ENCODE measurements around the gene TMEM151A.

The TMEM151A gene

DNA sequence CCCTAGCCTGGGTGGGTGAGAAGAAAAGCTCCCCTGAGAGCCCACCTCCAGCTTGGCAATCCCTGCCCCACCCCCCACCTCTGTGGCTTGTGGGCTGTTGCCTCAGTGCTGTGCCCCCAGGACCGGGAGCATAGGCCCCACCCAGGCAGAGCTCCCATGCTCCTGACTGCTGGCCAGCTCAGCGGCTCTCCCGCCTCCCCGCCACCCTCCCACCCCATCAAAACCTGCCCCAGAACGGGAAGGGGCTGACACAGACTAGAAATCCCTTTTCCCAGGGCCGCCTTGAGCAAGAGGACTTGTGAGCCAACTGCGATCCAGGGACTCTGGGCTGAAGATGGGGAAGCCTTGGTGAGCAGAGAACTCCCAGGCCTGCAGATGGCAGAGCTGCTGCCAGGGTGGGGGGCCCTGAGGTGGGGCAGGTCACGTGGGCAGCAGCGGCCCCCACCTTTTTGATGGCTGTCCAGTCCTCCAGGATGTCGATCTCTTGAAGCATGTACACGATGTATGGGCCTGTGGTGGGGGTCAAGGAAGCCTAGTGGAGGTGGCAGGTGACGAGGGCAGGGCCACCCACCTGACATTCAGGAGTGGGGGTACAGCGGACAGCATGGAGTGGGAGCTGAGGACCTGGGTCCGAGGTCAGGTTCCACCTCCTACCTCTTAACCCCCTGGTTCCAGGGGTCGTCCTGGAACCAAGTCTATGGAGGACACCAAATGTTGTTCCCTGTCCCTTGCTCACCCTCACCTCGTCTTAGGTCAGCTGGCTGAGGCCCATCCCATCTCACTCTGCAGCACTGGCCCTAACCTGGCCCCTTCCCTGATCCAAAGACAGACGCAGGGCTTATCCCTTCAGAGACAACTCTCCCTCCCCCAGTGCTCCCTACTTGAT lies 46.8 kb downstream of the TMEM151A start:
- DNase-seq = no peak

DNA sequence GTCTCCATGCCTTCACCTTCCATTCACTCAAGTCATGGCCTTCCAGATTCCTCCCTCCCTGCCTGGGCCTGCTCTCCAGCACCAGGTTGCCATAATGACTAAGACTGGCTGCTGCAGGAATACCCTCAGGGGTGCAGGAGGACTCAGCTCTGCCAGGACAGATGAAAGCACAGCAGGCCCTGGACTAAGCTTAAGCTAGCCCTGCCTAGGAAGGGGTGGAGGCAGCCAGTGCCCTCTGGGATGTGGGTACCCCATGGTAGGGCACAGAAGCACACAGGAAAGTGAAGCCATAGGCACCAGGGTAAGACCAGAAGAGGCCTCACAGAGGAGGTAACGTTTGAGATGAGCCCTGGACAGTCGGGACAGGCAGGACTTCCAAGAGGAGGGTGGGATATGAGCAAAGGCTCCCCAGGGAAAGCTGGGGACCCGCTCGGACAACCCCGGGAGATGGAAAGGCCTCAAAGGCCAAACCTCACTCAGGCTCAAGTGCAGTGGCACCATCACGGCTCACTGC lies 47.5 kb downstream of the TMEM151A start:
- DNase-seq = no peak

DNA sequence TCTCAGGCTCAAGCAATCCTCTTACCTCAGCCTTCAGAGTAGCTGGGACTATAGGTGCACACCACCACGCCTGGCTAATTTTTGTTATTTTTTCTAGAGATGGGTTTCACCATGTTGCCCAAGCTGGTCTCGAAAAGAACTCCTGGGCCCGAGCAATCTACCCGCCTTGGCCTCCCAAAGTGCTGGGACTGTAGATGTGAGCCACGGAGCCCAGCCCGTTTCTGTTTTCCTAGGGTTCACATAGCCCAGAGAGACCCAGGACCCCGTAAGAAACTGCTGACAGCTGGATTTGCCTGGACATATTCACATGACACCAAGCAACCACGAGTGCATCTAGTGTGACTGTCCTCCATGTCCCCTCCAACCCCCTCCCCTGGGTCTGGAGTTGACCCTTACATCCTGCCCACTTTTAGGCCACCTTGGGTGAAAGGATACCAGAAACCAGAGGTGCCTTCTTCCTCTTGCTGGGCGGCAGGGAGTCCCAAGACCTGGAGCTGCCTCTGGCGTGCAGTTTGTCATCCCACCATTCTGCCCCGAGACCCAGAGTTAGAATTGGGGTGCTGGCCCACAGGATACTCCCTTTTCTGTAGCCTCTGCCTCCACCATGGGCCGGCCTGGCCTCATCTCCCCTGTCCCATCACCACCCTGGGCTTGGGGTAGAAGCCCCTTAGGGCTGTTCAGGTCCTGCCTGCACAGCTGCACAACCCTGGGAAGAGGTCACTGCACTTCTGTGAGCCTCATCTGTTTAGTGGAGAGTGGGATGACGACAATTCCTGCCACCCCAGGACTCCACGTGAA lies 48.2 kb downstream of the TMEM151A start:
- no peak for DNase-seq

DNA sequence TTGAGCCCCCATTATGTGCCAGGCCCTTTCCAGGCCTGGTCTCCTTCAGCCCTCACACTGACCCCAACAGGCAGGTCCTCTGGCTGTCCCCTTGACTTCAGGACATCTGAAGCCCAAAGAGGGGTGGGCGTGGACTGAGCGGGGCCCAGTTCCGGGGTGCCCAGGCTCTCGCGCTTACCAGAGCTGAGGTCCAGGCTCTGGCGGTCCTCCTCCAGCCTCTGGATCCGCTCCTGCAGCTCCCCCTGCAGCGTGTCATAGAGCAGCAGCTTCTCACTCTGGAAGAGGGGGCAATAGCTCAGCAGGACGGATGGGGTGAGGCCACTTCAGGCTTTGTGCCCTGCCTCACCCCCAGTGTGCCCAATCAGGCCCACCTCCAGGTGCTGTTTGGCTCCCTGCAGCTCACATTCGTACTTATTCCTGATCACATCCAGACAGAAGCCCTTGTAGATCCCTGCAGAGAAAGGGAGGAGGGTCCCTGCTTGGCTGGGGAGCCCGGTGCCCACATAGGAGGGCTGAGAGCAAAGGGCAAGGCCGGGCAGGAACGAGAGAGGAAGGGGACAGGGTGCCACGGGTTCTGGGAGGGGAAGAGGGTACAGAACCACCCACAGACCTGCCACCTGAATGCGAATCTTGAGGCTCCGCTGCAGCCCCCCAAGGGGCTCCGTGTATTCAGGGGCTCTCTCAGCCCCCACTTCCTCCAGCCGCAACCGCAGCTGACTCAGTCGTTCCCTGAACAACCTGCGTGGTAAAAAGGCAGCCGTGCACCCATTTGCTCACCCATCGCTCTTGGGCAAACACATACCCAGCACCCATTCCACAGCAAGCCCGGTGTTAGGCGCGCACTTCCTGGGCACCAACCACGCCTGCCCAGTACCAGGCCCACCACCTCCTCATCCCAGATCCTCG lies 49.2 kb downstream of the TMEM151A start:
- DNase-seq = no peak

DNA sequence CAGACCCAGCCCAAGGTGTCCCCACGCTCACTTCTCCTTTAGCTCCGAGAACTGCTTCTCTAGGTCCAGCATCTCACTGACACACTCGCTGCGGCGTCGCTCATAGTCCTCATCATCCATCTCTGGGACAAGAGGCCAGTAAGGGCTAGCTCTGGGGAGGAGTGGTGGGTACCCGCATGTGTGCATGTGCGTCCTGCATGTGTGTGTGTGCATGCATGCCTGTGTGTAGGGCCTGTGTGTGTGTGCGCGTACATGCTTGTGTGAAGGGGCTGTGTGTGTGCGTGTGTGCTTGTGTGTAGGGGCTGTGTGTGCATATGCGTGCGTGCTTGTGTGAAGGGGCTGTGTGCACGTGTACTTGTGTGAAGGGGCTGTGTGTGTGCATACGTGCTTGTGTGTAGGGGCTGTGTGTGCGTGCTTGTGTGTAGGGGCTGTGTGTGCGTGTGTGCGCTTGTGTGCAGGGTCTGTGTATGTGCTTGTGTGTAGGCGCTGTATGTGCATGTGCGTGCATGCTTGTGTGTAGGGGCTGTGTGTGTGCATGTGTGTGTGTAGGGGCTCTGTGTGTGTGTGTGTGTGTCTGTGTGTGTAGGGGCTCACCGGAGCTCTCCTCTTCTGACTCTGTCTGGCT lies 49.9 kb downstream of the TMEM151A start:
- no peak for DNase-seq

DNA sequence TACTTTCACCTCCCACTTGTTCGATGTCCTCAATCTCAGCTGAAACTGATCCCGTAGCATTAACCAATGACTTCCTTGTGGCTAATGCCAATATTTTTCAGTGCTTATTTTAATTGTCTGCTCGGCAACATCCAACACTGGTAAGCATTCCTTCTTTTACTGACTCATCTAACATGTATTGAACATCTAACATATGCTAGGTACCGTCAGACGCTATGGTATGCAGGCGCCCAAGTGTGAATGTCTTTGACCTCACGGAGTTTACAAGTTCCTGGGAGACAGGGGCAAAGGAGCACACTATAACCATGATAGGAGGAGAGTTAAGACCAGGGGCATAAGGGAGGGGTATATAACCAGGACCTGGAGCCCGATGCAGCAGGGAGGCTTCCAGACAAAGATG lies 51.5 kb downstream of the TMEM151A start:
- no peak for DNase-seq

DNA sequence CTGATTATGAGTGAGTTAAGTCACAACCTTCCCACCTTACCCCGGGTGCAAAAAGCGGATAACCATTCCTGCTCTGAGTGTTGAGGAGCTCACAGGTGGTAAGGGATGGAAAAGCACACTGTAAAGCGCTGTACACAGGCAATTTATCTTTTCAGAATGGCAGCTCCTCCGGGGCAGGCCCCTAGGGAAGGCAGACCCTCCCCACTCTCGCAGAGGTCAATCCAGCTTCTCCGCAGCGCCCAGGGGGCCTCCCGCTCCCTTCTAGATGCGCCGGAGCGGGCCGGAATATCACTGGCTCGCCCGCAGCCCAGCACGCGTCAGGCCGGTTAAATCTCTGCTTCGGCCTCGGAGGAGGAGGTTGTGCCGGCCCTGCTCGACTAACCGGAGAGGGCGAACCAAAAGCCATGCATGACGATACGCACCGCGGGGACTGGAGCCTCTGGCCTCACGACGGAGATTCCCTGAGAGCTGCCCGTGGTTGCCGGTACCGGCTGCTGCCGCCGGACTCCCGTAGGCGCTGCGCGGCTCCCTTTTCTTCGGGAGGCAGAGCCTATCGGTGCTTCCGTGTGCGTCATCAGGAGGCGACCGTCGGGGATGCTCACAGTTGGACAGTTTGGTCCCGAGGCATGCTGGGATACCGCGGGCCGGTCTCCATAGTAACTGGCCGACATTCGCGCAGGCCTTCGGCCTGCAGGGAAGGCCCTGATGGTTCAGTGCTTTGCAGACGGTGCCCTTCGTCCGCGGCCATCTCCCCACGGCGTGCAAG lies 53.0 kb downstream of the TMEM151A start, which contains the start of gene BRMS1:
Gene BRMS1, minus strand, starts transcription at position 555 of the 766 bp plus-strand sequence. CDS start 2,870 bp downstream, outside the sequence.
- DNase-seq = peak; percentile 98

DNA sequence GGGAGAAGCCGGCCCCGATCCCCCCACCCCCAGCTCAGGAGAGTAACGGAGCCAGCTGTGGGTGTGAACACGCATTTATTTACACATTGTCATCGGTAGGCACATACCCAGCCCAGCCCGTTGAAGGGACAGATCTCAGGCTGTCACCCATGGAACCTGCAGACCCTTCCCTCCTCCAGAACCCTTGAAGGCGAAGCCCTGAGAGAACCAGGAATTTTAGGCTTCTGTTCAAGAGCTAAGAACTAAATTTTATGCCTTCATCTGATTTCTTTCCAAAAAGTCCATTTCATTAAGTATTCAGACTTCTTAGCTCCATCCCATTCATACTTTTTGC lies 53.6 kb downstream of the TMEM151A start:
- DNase-seq = no peak

Measured in activated CD8-positive, alpha-beta memory T cell treated with anti-CD3 and anti-CD28 coated beads, Interleukin-2, amount 50 U/mL, for 4 hours (primary cell).